Skeletal muscle cell (primary cell): ENCODE measurements around the gene USP12.
"Not testable (repeated sequence)": the region's sequence is repeated elsewhere in the genome, so short reads cannot be mapped to it uniquely, and the experiment has no call there.

ENCODE experiments used
- DNase-seq: peaks from one replicate; pipeline ENCODE4 v3.0.0-alpha.2; 2010; ENCODE audit warnings: low read depth
- H3K4me3 ChIP-seq: 2 replicates; pipeline ENCODE4 v1.5.1; 2011; ENCODE audit warnings: low read depth, mild to moderate bottlenecking, control low read depth, low read length, moderate library complexity

Gene USP12

DNA sequence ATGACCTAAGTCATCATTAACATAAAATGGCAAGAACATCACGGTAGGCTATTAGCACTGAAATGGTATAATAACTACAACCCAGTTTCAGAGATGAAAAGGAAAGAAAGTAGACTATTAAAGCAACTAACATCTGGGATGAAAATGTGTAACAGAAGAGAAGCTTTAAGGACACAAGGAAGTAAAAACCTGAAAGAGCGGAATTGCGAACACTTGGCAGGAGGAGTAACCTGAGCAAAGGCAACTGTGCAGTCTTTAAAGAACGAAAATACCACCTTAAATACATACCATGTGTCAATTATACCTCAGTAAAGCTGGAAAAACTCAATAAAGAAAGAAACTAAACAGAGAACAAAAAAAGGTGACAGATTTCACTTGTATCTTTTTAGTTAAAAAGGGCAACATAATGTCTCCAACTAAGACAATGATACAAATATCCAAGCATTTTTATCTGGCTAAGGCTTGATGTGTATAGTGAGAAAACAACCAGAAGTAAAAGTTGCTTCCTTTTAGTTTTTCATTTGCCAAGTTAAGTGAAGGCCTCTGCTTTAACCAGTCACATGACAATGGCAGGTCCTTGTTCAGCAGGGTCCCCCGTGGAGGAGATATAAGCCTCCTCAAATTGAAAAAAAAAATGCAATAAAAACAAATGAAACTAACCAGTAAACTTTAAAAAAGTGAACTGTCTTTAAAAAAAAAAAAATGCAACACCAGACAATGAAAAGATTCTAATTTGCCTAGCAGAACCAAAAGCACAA, 11.6 kb downstream of the USP12 start:
- DNase-seq, result no peak
- H3K4me3 ChIP-seq, result no peak overlapping the region

DNA sequence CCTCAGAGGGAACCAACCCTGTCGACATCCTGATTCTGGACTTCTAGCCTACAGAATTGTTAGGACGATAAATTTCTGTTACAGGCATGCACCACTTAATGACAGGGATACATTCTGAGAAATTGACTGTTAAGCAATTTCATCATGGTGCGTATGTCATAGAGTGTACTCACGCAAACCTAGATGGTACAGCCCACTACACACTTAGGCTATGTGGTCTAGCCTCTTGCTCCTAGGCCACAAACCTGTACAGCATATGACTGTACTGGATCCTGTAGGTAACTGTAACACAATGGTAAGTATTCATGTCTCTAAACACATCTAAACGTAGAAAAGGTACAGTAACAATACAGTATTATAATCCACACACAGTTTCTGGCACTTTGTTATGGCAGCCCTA, 13.3 kb downstream of the USP12 start:
- H3K4me3 ChIP-seq, result no peak overlapping the region

DNA sequence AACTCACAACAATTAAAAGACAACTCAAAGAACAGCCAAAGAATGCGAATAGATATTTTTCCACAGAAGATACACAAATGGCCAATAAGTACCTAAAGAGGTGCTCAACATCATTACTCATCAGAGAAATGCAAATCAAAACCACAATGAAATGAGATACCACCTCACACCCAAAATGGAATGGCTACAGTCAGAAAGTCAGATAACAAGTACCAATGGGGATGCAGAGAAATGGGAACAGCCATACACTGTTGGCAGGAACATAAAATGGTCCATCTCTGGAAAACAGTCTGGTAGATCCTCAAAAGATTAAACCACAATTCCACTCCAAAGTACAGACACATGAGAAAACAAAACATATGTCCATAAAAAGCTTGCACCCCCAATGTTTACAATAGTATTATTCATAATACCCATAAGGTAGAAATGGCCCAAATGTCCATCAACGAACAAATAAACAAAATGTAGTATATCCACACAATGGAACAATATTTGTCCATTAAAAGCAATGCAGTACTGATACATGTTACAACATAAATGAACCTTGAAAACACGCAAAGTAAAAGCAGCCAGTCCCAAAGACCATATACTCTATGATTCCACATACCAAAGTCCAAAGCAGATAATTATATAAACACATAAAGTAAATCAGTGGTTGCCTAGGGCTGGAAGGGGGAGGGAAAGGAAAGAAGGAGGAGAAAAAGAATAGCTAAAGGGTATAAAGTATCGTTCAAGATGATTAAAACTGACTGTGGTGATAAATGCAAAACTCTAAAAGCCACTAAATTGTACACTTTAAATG, 19.6 kb downstream of the USP12 start:
- no peak for DNase-seq
- no peak overlapping the region for H3K4me3 ChIP-seq

More for the DNA sequence above, 13.3 kb downstream of the USP12 start:
- DNase-seq, result no peak

DNA sequence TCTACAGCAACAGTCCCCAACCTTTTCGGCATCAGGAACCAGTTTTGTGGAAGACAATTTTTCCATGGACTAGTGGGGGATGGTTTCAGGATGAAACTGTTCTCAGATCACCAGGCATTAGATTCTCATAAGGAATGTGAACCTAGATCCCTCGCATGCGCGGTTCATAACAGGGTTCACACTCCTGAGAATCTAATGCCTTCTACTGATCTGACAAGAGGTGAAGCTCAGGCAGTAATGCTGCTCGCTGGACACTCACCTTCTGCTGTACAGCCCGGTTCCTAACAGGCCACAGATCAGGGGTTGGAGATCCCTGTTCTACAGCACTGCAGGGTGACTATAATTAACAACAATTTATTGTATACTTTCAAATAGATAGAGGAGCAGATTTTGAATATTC, 21.9 kb downstream of the USP12 start:
- DNase-seq, result no peak
- H3K4me3 ChIP-seq, result no peak overlapping the region

DNA sequence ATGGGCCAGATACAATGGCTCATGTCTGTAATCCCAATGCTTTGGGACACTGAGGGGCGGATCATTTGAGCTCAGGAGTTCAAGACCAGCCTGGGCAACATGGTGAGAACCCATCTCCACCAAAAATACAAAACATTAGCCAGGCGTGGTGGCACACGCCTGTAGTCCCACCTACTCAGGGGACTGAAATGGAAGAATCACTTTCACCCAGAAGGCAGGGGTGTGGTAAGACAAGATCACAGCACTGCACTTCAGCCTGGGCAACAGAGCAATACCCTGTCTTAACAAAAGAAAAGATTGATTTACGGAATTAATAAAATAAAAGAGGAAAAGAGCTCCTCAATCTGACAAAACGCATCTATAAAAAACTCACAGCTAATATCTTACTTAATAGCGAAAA, 22.7 kb downstream of the USP12 start:
- DNase-seq, result no peak
- no peak overlapping the region for H3K4me3 ChIP-seq

DNA sequence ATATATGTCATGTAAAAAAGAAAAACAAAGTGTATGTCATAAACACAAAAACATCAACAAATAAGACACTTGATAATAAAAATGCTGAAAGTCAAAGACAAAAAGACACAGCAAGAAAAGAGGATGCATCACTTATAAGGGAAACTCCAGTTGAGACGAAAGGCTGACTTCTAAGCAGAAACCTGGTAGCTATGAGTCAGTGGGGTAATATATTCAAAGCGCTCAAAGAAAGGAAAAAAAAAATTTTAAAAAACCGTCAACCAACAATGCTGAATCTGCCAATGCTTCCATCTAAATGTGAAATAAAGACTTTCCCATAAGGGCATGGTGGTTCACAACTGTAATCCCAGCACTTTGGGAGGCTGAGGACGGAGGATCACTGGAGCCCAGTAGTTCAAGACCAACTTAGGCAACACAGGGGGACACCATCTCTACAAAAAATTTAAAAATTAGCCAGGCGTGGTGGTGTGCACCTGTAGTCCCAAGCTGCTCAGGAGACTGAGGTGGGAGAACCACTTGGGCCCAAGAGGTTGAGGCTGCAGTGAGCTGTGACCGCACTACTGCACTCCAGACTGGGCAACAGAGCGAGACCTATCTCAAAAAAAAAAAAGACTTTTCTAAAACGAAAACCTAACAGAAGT, 24.0 kb downstream of the USP12 start:
- DNase-seq, result no peak
- no peak overlapping the region for H3K4me3 ChIP-seq

DNA sequence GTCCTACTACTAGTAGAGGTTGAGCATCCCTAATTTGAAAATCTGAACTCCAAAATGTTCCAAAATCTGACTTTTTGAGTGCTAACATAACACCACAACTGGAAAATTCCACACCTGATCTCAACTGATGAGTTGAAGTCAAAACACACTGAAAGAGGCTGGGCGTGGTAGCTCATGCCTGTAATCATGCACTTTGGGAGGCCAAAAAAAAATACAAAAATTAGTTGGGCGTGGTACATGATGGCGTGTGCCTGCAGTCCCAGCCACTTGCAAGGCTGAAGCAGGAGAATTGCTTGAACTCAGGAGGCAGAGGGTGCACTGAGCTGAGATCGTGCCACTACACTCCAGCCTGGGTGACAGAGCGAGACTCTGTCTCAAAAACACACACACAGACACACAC, 29.9 kb downstream of the USP12 start:
- DNase-seq, result no peak
- H3K4me3 ChIP-seq, result no peak overlapping the region

DNA sequence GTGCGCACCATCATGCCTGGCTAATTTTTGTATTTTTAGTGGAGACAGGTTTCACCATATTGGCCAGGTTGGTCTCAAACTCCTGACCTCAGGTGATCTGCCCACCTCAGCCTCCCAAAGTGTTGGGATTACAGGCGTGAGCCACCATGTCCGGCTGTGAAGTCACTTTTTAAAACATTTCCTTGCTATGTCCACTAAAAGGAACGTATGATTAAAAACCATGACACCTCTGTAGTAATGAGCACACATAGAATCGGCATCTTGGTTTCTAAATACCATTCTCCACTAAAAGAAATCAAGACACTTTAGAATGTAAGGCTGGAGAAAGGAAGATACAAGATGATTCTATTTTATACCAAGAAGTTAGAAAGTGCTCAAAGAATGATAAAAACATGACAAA, 30.5 kb downstream of the USP12 start:
- not testable (repeated sequence) for DNase-seq, H3K4me3 ChIP-seq

DNA sequence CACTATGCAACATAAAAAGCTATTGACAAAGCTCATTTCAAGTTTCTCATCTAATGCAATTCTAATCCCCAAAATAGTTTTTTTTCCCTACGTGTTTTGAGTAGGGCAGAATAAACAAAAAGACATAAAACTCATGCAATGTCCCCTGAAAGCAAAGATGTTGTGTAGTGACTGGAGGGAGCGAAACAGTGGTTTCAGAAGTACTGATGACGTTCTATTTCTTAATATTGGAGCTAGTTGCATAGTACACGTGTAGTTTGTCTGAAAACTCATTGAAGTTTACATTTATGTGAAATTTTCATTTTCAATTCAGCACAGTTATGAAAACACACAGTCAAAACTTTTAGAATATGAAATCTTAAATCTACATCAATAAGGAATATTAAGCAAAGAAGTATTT, 31.6 kb downstream of the USP12 start:
- no peak for DNase-seq
- H3K4me3 ChIP-seq, result no peak overlapping the region

DNA sequence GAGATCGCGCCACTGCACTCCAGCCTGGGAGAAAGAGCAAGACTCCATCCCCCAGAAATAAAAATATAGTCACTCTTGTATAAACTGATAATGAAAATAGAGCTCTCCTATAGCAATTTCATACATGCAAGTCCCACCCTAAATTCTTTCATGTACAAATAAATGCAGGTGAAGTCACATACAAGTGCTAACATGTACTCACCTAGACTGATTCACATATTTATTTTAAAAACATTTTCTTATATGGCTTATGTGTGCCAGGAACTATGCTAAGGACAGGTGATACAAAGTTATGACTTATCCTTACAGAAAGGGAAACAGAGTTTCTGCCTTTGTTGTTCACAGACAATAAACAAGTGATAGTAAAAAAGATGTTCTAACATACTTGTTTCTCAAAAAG, 32.0 kb downstream of the USP12 start:
- no peak for DNase-seq
- no peak overlapping the region for H3K4me3 ChIP-seq

DNA sequence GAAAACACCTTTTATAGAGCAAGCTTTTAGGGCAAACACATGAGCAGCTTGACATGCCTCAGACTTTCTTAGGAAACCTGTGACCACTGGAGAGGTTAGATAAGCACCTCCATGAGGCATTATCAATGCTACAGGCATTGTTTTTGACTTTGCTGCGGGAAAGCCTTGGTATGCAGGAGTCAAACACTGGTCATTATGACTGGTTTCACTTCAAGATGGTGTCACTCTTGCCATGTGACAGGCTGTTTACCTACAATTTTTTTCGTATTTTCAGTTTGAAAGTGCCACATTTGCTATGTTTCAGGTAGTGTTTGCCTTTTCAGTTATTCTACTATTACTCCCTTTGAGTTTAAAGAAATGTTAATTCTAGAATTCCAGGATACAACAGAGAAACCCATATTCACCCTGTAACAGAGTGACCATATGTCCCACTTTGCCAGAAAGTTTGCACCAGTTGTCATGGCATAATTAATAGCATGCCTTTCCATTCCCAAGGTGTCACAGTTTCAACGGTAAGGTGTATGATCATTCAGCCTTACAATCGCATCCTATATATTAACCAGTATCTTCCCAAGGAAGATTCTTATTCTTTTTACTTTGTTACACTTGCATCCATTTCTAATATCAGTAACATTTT, 33.0 kb downstream of the USP12 start:
- no peak overlapping the region for H3K4me3 ChIP-seq
- DNase-seq, result no peak

DNA sequence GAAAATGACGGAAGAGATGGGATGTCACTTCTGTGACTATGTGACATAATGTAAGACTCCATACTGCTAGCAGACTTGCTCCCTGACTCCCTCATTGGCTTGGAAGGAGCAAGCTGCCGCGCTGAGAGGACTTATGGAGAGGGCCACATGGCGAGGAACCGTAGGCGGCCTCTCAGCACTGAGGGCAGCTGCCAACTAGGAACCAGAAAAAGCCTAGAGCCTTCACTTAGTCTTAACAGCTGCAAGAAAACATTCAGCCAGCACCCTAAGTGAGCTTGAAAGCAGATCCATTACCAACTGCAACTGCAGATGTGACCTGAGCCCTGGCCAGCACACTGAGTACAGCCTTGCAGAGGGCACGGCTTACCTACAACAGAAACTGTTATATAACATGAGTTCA, 33.9 kb downstream of the USP12 start:
- peak; percentile 24 for DNase-seq
- H3K4me3 ChIP-seq, result no peak overlapping the region

DNA sequence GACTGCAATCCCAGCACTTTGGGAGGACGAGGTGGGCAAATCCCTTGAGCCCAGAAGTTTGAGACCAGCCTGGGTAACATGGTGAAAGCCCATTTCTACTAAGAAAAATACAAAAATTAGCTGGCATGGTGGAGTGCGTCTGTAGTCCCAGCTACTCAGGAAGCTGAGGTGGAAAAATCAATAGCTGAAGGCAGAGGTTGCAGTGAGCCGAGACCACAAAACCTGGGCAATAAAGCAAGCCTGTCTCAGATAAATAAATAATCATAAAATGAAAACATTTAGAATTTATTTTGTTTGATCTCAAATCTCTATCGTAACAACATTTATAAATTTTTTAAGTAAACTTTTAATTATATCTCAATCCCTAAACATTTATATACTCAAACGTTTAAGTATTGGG, 36.6 kb downstream of the USP12 start:
- H3K4me3 ChIP-seq, result no peak overlapping the region
- no peak for DNase-seq

DNA sequence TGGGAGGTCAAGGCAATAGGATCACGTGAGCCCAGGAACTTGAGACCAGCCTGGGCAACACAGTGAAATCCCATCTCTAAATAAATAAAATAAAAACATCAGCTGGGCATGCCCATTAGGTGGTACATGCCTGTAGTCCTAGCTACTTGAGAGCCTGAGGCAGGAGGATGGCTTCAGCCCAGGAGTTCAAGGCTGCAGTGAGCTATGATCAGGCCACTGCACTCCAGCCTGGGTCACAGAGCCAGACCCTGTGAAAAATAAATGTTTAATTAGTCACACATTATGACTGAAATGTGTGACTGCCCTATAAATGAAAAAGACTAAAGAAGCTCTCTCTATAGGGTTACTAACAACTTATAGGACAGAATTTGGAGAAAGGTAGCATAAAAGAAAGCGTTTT, 37.7 kb downstream of the USP12 start:
- no peak overlapping the region for H3K4me3 ChIP-seq
- DNase-seq, result no peak

DNA sequence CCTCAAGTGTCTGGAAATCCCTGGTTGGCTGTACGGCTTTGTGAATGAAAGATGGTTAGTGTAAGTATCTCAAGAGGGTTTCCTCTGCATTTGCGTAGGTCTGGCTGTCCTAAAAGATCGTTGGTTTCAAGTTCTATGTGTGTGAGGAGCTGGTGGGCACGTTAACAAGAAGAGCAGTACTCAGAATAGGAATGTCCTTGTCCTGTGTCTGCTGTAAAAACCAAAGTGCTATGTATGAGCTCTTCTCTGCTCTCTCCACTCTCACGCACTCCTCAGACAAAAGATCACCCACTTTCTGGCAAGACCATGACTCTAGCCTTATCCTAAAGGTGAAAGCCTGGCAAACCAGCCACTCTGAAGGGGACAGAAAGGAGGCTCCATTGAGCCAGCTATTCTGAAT, 39.1 kb downstream of the USP12 start:
- DNase-seq, result no peak
- H3K4me3 ChIP-seq, result no peak overlapping the region

DNA sequence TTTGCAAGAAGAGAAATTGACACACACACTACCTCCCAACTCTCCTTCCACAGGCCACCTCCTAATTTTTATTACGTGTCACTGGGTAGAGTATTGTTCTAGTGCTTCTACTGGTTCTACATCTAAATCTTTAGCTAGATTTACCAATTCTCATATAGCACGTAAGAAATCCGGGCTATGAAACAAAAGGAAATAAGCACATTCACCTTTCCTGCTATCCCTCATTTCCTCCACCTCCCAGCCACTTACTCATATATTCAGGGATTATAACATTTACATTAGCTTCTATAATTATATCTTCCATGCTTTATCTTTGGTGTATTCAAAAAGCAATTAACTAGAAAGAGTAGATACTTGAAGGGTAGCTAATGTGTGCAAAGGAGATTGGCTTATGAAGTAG, 39.7 kb downstream of the USP12 start:
- no peak overlapping the region for H3K4me3 ChIP-seq

DNA sequence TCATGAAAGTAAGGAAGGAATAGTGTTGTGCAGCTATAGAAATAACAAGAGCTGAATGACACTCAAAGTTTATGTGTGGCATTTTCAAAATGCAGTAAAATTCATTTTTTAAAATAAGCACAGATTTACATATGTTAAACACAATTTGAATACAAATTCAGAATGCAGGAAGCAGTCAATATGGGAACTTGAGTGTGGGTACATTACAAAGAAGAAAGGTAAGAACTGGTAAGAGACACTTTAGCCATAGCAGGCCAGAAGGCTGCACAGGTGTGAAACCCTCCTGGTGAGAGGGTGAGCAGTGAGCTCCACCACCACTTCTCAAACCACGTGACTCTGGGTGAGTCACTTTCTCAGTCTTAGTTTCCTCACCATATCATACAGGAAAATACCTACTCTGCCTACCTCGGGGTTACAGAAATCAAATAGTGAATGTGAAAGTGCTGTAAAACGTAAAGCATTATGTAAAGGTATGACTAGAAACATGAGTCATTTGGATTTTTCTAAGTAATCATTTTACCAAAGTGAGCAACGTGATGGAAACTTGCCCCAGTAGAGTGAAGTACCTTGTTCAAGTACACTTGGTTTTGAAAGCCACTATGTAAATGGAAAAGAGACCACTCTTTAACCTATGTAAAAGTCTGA, 40.5 kb downstream of the USP12 start:
- no peak for DNase-seq
- H3K4me3 ChIP-seq, result no peak overlapping the region

More for the DNA sequence above, 39.7 kb downstream of the USP12 start:
- DNase-seq, result no peak

DNA sequence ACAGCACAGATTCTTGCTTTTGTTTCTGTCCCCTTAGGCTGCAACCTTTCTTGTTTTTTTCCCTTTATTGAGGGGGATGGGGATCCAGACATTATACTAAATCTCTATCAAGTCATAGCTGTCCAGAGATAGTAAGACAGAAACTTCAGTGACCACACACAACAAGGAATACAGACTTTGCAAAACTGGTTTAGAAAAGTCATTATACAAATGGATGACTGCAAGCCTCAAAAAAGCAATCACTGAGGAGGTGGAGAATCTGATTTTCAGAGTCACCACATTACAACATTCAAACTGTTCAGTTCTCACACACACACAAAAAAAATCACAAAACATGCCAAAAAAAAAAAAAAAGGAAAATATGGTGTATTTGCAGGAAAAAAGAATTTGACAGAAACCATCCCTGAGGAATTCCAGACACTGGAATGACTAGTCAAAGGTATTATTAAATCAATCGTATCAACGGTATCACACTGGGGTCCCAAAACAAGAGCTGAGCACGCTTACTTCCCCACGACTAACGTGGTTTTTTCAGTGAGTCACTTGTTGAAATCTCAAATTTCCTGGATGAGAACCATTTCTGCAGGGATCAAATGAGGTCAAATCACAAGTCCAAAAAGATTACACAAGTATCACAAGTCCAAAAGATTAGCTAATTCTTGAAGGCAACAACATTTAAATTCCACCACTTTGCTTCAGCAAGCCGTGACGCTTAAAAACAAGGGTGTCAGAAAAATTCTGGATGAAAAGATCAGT, 41.2 kb downstream of the USP12 start:
- no peak overlapping the region for H3K4me3 ChIP-seq
- no peak for DNase-seq
